Endothelial cell (in vitro differentiated cells): ENCODE data around the gene PLCB1. TPM values are rescaled to one million over a fixed set of nuclear protein-coding genes. Genes with fewer than 3 reads are reported as not detected.

Experiments
- DNase-seq: peaks from one replicate; pipeline ENCODE4 v3.0.0; 2021; ENCODE audit warnings: low spot score
- H3K27ac Mint-ChIP-seq: one replicate; pipeline ENCODE4 v1.8.0; 2021; ENCODE audit warnings: mixed read lengths, inconsistent platforms; ENCODE audit not compliant: unreplicated experiment
- H3K27me3 Mint-ChIP-seq: one replicate; pipeline ENCODE4 v1.8.0; 2021; ENCODE audit warnings: mild to moderate bottlenecking, moderate library complexity, mixed read lengths, inconsistent platforms; ENCODE audit not compliant: unreplicated experiment
- H3K36me3 Mint-ChIP-seq: one replicate; pipeline ENCODE4 v1.8.0; 2021; ENCODE audit warnings: mild to moderate bottlenecking, low read depth, mixed read lengths, inconsistent platforms; ENCODE audit not compliant: unreplicated experiment
- H3K4me1 Mint-ChIP-seq: one replicate; pipeline ENCODE4 v1.8.0; 2021; ENCODE audit warnings: mild to moderate bottlenecking, mixed read lengths, inconsistent platforms; ENCODE audit not compliant: unreplicated experiment
- H3K4me3 Mint-ChIP-seq: one replicate; pipeline ENCODE4 v1.8.0; 2021; ENCODE audit warnings: mild to moderate bottlenecking, mixed read lengths, inconsistent platforms; ENCODE audit not compliant: unreplicated experiment
- H3K9me3 Mint-ChIP-seq: one replicate; pipeline ENCODE4 v1.8.0; 2021; ENCODE audit warnings: mixed read lengths, inconsistent platforms; ENCODE audit not compliant: unreplicated experiment
- total RNA-seq: library from RNA; stranded (reverse); fragmentation: NEBNext Ultra II Directional; extraction: Animal tissue kit (Norgen Biotek cat#: 25700); gene quantifications from one replicate; pipeline ENCODE4 v1.2.1, GENCODE V29; 2021; ENCODE audit not compliant: unreplicated experiment
- TF ChIP-seq, protein P1 (sequence below): fragments of 200-600 bp; sonication (generic); IDR thresholded peaks from one replicate; pipeline ENCODE4 v1.5.0; 2021; ENCODE audit warnings: antibody characterized with exemption; ENCODE audit not compliant: unreplicated experiment

PLCB1 gene
- total RNA-seq, 1 donor from 2014 or later: 8.1 TPM

DNA sequence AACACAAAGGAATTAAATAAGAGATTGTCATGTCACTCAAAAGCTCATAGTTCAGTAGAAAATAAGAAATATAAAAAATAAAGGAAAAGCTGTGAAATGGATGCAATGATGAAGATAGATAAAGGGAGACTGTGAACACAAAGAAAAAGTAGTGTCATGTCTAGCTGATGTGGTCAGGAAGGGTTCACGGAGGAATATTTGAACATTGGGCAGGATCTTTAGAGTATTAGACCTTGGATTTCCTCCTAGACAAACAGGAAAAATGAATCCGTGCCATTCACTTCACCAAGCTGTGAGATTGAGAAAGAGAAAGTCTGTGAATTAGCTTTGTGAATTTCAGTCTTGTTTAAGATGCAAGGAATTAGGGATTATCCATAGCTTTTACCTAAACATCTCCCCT lies 522.4 kb downstream of the PLCB1 start:
- Mint-ChIP-seq H3K27ac (peak overlapping the region; percentile 34), H3K4me1 (peaks cover 10% of the 10 kb centered on the region), H3K27me3 (peaks cover under 1% of the 10 kb centered on the region), H3K4me3 (no peak overlapping the region), H3K36me3 (peaks cover 3% of the 10 kb centered on the region), H3K9me3 (no peaks in the 10 kb centered on the region)
- no peak for DNase-seq
- TF ChIP-seq, protein P1, sequence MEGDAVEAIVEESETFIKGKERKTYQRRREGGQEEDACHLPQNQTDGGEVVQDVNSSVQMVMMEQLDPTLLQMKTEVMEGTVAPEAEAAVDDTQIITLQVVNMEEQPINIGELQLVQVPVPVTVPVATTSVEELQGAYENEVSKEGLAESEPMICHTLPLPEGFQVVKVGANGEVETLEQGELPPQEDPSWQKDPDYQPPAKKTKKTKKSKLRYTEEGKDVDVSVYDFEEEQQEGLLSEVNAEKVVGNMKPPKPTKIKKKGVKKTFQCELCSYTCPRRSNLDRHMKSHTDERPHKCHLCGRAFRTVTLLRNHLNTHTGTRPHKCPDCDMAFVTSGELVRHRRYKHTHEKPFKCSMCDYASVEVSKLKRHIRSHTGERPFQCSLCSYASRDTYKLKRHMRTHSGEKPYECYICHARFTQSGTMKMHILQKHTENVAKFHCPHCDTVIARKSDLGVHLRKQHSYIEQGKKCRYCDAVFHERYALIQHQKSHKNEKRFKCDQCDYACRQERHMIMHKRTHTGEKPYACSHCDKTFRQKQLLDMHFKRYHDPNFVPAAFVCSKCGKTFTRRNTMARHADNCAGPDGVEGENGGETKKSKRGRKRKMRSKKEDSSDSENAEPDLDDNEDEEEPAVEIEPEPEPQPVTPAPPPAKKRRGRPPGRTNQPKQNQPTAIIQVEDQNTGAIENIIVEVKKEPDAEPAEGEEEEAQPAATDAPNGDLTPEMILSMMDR: no peak

- Mint-ChIP-seq H3K27ac (peak overlapping the region; percentile 87), H3K27me3 (peaks cover 1% of the 10 kb centered on the region), H3K9me3 (no peaks in the 10 kb centered on the region), H3K36me3 (no peaks in the 10 kb centered on the region), H3K4me1 (peaks cover 10% of the 10 kb centered on the region), H3K4me3 (no peak overlapping the region)
- TF ChIP-seq, protein P1: no peak
- DNase-seq: no peak
Measured at GRCh38 chr20:8656335-8656734, 524.3 kb downstream of the PLCB1 start.

- TF ChIP-seq, protein P1: no peak
- DNase-seq: no peak
- no peak overlapping the region for H3K4me3 Mint-ChIP-seq
- H3K27ac Mint-ChIP-seq: no peak overlapping the region
- no peaks in the 10 kb centered on the region for H3K9me3 Mint-ChIP-seq
- H3K36me3 Mint-ChIP-seq: no peaks in the 10 kb centered on the region
- H3K27me3 Mint-ChIP-seq: peaks cover 1% of the 10 kb centered on the region
- H3K4me1 Mint-ChIP-seq: peaks cover 10% of the 10 kb centered on the region
Measured at GRCh38 chr20:8657664-8658063, 525.6 kb downstream of the PLCB1 start.

GRCh38 chr20:8658103-8658502 lies 526.0 kb downstream of the PLCB1 start:
- TF ChIP-seq, protein P1: no peak
- Mint-ChIP-seq H3K4me1 (peaks cover 10% of the 10 kb centered on the region), H3K27ac (no peak overlapping the region), H3K4me3 (no peak overlapping the region), H3K27me3 (peaks cover 1% of the 10 kb centered on the region), H3K9me3 (no peaks in the 10 kb centered on the region), H3K36me3 (no peaks in the 10 kb centered on the region)
- no peak for DNase-seq

- Mint-ChIP-seq H3K27me3 (peaks cover 1% of the 10 kb centered on the region), H3K27ac (no peak overlapping the region), H3K4me1 (peaks cover 7% of the 10 kb centered on the region), H3K36me3 (no peaks in the 10 kb centered on the region), H3K4me3 (no peak overlapping the region), H3K9me3 (no peaks in the 10 kb centered on the region)
- DNase-seq: no peak
- TF ChIP-seq, protein P1: no peak
Measured at GRCh38 chr20:8661229-8661952, 529.3 kb downstream of the PLCB1 start.
